Keratinocyte (primary cell): ENCODE results near the gene GPBAR1. TPM values are rescaled to one million over a fixed set of nuclear protein-coding genes. Genes with fewer than 3 reads are reported as not detected.
A peak's percentile ranks its signal among the peaks of the same experiment; 100 is the strongest.

Source experiments
- DNase-seq: peaks from one replicate; pipeline ENCODE4 v3.0.0-alpha.2; 2011; ENCODE audit warnings: low read depth, missing footprints, low spot score
- FAIRE-seq: peaks from 2 replicates; lab custom pipeline; 2011; peaks lifted over from hg19 to GRCh38; lab: Jason Lieb, UNC
- H2AFZ ChIP-seq: 2 replicates; pipeline ENCODE4 v1.6.0; 2012; ENCODE audit warnings: low read length, control low read depth, inconsistent platforms; ENCODE audit not compliant: control insufficient read depth
- H3K27ac ChIP-seq: 2 replicates; pipeline ENCODE4 v1.5.1; 2011; ENCODE audit warnings: low read length; ENCODE audit not compliant: control insufficient read depth, insufficient read depth
- H3K27me3 ChIP-seq: 3 replicates; pipeline ENCODE4 v1.6.0; 2011; ENCODE audit warnings: low read length; ENCODE audit not compliant: control insufficient read depth, insufficient read depth; ENCODE audit errors: extremely low read depth
- H3K36me3 ChIP-seq, 2 experiments: 2 replicates in 1 of 2; 3 replicates in 1 of 2; pipeline ENCODE4 v1.5.1; 2011; ENCODE audit warnings: low read length in 2 of 2, mild to moderate bottlenecking in 1 of 2; ENCODE audit not compliant: control insufficient read depth in 2 of 2, insufficient read depth in 2 of 2; ENCODE audit errors: extremely low read depth in 1 of 2
- H3K4me1 ChIP-seq: 3 replicates; pipeline ENCODE4 v1.5.1; 2011; ENCODE audit warnings: low read length; ENCODE audit not compliant: control insufficient read depth, insufficient read depth; ENCODE audit errors: extremely low read depth
- H3K4me2 ChIP-seq: 3 replicates; pipeline ENCODE4 v1.6.0; 2011; ENCODE audit warnings: low read depth, low read length; ENCODE audit not compliant: control insufficient read depth, insufficient read depth; ENCODE audit errors: extremely low read depth
- H3K4me3 ChIP-seq, 3 experiments: fragments of 200-600 bp in 1 of 3; sonication (generic) in 1 of 3; 2 replicates in 2 of 3; 3 replicates in 1 of 3; pipeline ENCODE4 v1.5.1; 2011 to 2016; ENCODE audit warnings: low read length in 3 of 3, mild to moderate bottlenecking in 3 of 3, control low read depth in 2 of 3, inconsistent platforms in 1 of 3, low read depth in 1 of 3, mixed read lengths in 1 of 3, mixed run types in 1 of 3, moderate library complexity in 1 of 3; ENCODE audit not compliant: control insufficient read depth in 2 of 3, insufficient read depth in 2 of 3; ENCODE audit errors: extremely low read depth in 1 of 3
- H3K79me2 ChIP-seq: 2 replicates; pipeline ENCODE4 v1.6.0; 2012; ENCODE audit warnings: low read length; ENCODE audit not compliant: control insufficient read depth, insufficient read depth
- H3K9ac ChIP-seq: 3 replicates; pipeline ENCODE4 v1.6.0; 2011; ENCODE audit warnings: low read length; ENCODE audit not compliant: control insufficient read depth, insufficient read depth; ENCODE audit errors: extremely low read depth
- H3K9me1 ChIP-seq: 3 replicates; pipeline ENCODE4 v1.6.0; 2011; ENCODE audit warnings: low read length; ENCODE audit not compliant: control insufficient read depth, insufficient read depth; ENCODE audit errors: extremely low read depth
- H3K9me3 ChIP-seq: 2 replicates; pipeline ENCODE4 v1.5.1; 2012; ENCODE audit warnings: low read depth, low read length; ENCODE audit not compliant: control insufficient read depth
- H4K20me1 ChIP-seq: 3 replicates; pipeline ENCODE4 v1.6.0; 2011; ENCODE audit warnings: low read length; ENCODE audit not compliant: control insufficient read depth, insufficient read depth; ENCODE audit errors: extremely low read depth
- CTCF ChIP-seq, 3 experiments: IDR thresholded peaks in 1 of 3; conservative IDR thresholded peaks in 1 of 3; optimal IDR thresholded peaks in 1 of 3; 2 replicates in 2 of 3; 3 replicates in 1 of 3; pipeline versions ENCODE3 to v1.5.1; 2011; ENCODE audit warnings: low read length in 3 of 3, mild to moderate bottlenecking in 3 of 3, moderate library complexity in 2 of 3, control low read depth in 1 of 3, inconsistent platforms in 1 of 3; ENCODE audit not compliant: insufficient read depth in 2 of 3; ENCODE audit errors: extremely low read depth in 1 of 3
- EZH2 ChIP-seq: IDR thresholded peaks from one replicate; pipeline ENCODE4 v1.6.1; 2012; ENCODE audit warnings: inconsistent platforms, mild to moderate bottlenecking, low read length, moderate library complexity
- dilution Hi-C: fragments of 300-500 bp; cut with MboI; formaldehyde crosslinking; loops from one replicate; pipeline ENCODE4 v1.7.0; 2020; ENCODE audit warnings: low sequenced_read_pairs; ENCODE audit not compliant: extremely low pct_ligation_motif_present
- polyA plus RNA-seq, 5 experiments: library from polyadenylated mRNA; depleted of rRNA in 3 of 5; stranded (reverse) in 3 of 5; stranded (forward) in 1 of 5; unstranded in 1 of 5; fragments of >200 nt; gene quantifications; 1 replicate in 1 of 5; 2 replicates in 3 of 5; 3 replicates in 1 of 5; pipeline versions ENCODE4 v1.2.1 to v1.2.3, GENCODE V29; 2011 to 2012; ENCODE audit warnings: missing spikeins in 2 of 5, low read depth in 1 of 5, low replicate concordance in 1 of 5

The GPBAR1 gene
- polyA plus RNA-seq, 1 donor (not counting 4 experiments of a cell fraction or from before 2014, with no cell fraction given): 0.12 TPM

- peaks cover 34 to 35% of the 10 kb centered on the region in 2 experiments for H3K36me3 ChIP-seq
- peaks cover 27% of the 10 kb centered on the region for H3K4me1 ChIP-seq
- H3K4me3 ChIP-seq: peak overlapping the region; percentile 76 to 96 (median 93)
- no peaks in the 10 kb centered on the region for H3K27me3 ChIP-seq
- dilution Hi-C loops: no loop called here
- H2AFZ ChIP-seq: no peak overlapping the region
- FAIRE-seq (peak; percentile 51), DNase-seq (no peak)
- peak overlapping the region; percentile 65 for H3K27ac ChIP-seq
- no peak for TF ChIP-seq CTCF (optimal IDR thresholded peaks at IDR 0.05 in 1 of 3, IDR thresholded peaks at IDR 0.05 in 1 of 3, conservative IDR thresholded peaks at IDR 0.05 in 1 of 3; ENCODE audit: extremely low read depth in 1 of 3, insufficient read depth in 2 of 3, low read length in 3 of 3)
- TF ChIP-seq EZH2: no peak
- H3K9me1 ChIP-seq: peaks cover 2% of the 10 kb centered on the region
- peak overlapping the region; percentile 80 for H3K9ac ChIP-seq
- peaks cover 18% of the 10 kb centered on the region for H3K79me2 ChIP-seq
- H4K20me1 ChIP-seq: no peaks in the 10 kb centered on the region
- no peaks in the 10 kb centered on the region for H3K9me3 ChIP-seq
- H3K4me2 ChIP-seq: peak overlapping the region; percentile 88
These were observed 10.1 kb downstream of the GPBAR1 start for GRCh38 chr2:218270721-218271486.

DNA sequence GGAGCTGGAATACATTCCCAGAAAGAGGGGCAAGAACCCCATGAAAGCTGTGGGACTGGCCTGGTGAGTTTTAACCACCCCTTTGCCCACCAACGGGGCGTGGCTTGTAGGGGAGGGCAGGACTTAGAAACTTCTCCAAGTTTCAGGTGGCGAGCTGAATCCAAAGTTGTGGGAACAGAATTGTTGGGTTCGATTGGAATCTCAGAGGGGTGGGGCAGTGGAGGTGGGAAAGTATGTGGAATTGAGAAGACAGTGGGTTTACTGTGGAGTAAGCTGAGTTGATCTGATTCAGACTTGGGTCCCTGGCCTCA lies 10.6 kb downstream of the GPBAR1 start:
- no peak overlapping the region for H2AFZ ChIP-seq
- H3K27me3 ChIP-seq: no peaks in the 10 kb centered on the region
- peaks cover 2% of the 10 kb centered on the region for H3K9me1 ChIP-seq
- peak overlapping the region; percentile 80 for H3K9ac ChIP-seq
- peaks cover 32 to 35% of the 10 kb centered on the region in 2 experiments for H3K36me3 ChIP-seq
- peak overlapping the region; percentile 88 for H3K4me2 ChIP-seq
- H3K9me3 ChIP-seq: no peaks in the 10 kb centered on the region
- peaks cover 18% of the 10 kb centered on the region for H3K79me2 ChIP-seq
- peak overlapping the region; percentile 65 for H3K27ac ChIP-seq
- dilution Hi-C loops: no loop called here
- peaks cover 27% of the 10 kb centered on the region for H3K4me1 ChIP-seq
- DNase-seq (no peak), FAIRE-seq (no peak)
- peaks cover 3% of the 10 kb centered on the region for H4K20me1 ChIP-seq
- peak overlapping the region; percentile 76 to 96 (median 93) for H3K4me3 ChIP-seq
- TF ChIP-seq EZH2: no peak
- TF ChIP-seq CTCF (optimal IDR thresholded peaks at IDR 0.05 in 1 of 3, IDR thresholded peaks at IDR 0.05 in 1 of 3, conservative IDR thresholded peaks at IDR 0.05 in 1 of 3; ENCODE audit: extremely low read depth in 1 of 3, insufficient read depth in 2 of 3, low read length in 3 of 3): no peak
